HFFc6 (cell line): ENCODE results near the gene APCDD1. TPM values are rescaled to one million over a fixed set of nuclear protein-coding genes. Genes with fewer than 3 reads are reported as not detected.
"Not testable (repeated sequence)": the region's sequence is repeated elsewhere in the genome, so short reads cannot be mapped to it uniquely, and the experiment has no call there.

Experiments
- DNase-seq: peaks from one replicate; pipeline ENCODE4 v3.0.0-alpha.2; 2018
- H3K27ac Mint-ChIP-seq: 2 replicates; pipeline ENCODE4 v1.8.0; 2020; ENCODE audit warnings: mild to moderate bottlenecking, mixed read lengths
- H3K27me3 Mint-ChIP-seq: 2 replicates; pipeline ENCODE4 v1.8.0; 2021; ENCODE audit warnings: mild to moderate bottlenecking, moderate library complexity, mixed read lengths; ENCODE audit not compliant: insufficient read depth
- H3K36me3 Mint-ChIP-seq: 2 replicates; pipeline ENCODE4 v1.8.0; 2021; ENCODE audit warnings: low read depth, mixed read lengths
- H3K4me1 Mint-ChIP-seq: 2 replicates; pipeline ENCODE4 v1.8.0; 2020; ENCODE audit warnings: low read depth, mixed read lengths
- H3K4me3 Mint-ChIP-seq: 2 replicates; pipeline ENCODE4 v1.8.0; 2020; ENCODE audit warnings: mild to moderate bottlenecking, moderate library complexity, mixed read lengths
- H3K9me3 Mint-ChIP-seq: 2 replicates; pipeline ENCODE4 v1.8.0; 2020; ENCODE audit warnings: mild to moderate bottlenecking, mixed read lengths
- total RNA-seq, 6 experiments: library from RNA; stranded (reverse); fragmentation: NEBNext Ultra II Directional; extraction: Animal tissue kit (Norgen Biotek cat#: 25700); gene quantifications; 2 replicates in 1 of 6; 3 replicates in 5 of 6; pipeline ENCODE4 v1.2.3, GENCODE V29; 2021
- TF ChIP-seq, protein P1 (sequence below): fragments of 200-600 bp; sonication (generic); IDR thresholded peaks from 2 replicates; pipeline ENCODE4 v1.5.0; 2021; ENCODE audit warnings: antibody characterized with exemption, mild to moderate bottlenecking

APCDD1 gene
- total RNA-seq, 6 experiments from 2014 or later = 0.12 TPM; not detected in 5

DNA sequence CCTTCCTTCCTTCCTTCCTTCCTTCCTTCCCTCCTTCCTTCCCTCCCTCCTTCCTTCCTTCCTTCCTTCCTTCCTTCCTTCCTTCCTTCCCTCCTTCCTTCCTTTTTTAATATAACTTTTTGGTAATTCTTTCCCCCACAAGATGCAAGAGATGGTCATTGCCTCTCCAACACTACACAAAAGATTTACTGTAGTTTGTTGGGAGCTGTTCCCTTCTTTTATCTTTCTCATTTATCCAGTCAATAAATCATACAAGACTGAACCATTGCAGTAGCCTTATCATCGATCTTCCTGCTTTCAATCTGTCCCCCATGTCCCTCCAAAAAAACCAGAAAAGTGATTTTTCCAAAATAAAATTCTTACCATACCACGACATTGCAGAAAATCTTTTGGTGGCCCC lies 8.2 kb downstream of the APCDD1 start:
- no peaks in the 10 kb centered on the region for H3K4me1 Mint-ChIP-seq
- H3K4me3 Mint-ChIP-seq = no peak overlapping the region
- DNase-seq = no peak
- no peak overlapping the region for H3K27ac Mint-ChIP-seq
- H3K9me3 Mint-ChIP-seq = no peaks in the 10 kb centered on the region
- H3K36me3 Mint-ChIP-seq = no peaks in the 10 kb centered on the region
- H3K27me3 Mint-ChIP-seq = peaks cover 42% of the 10 kb centered on the region
- TF ChIP-seq, protein P1, sequence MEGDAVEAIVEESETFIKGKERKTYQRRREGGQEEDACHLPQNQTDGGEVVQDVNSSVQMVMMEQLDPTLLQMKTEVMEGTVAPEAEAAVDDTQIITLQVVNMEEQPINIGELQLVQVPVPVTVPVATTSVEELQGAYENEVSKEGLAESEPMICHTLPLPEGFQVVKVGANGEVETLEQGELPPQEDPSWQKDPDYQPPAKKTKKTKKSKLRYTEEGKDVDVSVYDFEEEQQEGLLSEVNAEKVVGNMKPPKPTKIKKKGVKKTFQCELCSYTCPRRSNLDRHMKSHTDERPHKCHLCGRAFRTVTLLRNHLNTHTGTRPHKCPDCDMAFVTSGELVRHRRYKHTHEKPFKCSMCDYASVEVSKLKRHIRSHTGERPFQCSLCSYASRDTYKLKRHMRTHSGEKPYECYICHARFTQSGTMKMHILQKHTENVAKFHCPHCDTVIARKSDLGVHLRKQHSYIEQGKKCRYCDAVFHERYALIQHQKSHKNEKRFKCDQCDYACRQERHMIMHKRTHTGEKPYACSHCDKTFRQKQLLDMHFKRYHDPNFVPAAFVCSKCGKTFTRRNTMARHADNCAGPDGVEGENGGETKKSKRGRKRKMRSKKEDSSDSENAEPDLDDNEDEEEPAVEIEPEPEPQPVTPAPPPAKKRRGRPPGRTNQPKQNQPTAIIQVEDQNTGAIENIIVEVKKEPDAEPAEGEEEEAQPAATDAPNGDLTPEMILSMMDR = no peak

DNA sequence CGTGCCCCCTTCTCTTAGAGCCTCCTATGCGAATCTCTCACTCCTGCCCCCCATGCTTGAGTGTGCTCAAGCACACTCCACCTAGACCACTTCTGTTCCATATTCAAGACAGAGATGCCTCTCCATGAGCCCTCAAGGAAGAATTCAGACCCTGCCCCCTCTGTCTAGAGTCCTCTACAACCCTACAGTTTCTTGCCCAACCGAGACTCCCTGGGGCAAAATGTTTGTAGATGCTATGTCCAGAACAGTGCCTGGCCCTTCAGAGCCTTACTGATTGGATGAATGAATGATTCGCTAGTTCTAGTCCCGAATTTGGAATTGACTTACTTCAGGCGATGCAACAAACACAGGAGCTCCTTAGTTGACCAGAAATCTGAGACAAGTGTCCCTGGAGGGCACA lies 8.7 kb downstream of the APCDD1 start:
- no peaks in the 10 kb centered on the region for H3K4me1 Mint-ChIP-seq
- TF ChIP-seq, protein P1 = no peak
- H3K4me3 Mint-ChIP-seq = no peak overlapping the region
- no peaks in the 10 kb centered on the region for H3K9me3 Mint-ChIP-seq
- DNase-seq = no peak
- H3K27me3 Mint-ChIP-seq = peaks cover 44% of the 10 kb centered on the region
- H3K27ac Mint-ChIP-seq = no peak overlapping the region
- H3K36me3 Mint-ChIP-seq = no peaks in the 10 kb centered on the region

DNA sequence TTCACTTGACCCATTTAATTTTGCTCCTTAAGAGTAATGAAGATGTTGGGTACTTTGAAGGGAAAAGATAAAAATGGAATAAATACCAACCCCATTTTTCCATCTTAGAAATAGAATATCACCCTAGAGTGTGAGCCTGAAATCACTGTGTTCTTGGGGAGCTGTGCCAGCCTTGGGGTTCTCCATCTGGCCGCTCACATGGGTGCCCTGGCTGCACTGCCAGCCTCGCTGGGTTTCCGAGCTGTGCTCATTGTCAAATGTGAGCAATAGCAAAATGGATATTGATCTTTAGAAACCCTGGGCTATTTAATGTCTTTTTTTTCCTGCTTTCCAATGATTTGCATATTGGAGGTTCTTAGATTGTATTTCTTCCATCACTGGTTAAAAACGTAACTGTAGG lies 9.3 kb downstream of the APCDD1 start:
- Mint-ChIP-seq H3K9me3 (no peaks in the 10 kb centered on the region), H3K36me3 (no peaks in the 10 kb centered on the region), H3K4me1 (no peaks in the 10 kb centered on the region), H3K27me3 (peaks cover 42% of the 10 kb centered on the region), H3K4me3 (no peak overlapping the region), H3K27ac (no peak overlapping the region)
- TF ChIP-seq, protein P1 = no peak
- no peak for DNase-seq

DNA sequence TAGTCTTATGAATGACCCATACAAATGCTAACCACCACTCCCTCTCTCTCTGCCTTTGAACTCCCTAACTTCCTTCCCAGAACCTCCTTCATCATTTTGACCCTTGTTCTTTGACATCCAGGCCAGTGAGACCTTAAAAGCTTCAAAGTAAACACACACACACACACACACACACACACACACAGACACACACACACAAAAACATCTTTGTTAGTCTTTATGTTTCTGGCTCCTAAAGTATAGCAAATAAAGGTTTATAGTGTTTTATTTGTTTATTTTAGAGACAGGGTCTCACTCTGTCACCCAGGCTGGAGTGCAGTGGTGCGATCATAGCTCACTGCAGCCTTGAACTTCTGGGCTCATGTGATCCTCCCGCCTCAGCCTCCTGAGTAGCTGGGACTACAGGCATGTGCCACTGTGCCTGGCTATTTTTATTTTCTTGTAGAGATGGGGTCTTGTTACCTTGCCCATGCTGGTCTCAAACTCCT lies 9.8 kb downstream of the APCDD1 start:
- not testable (repeated sequence) for H3K4me3 Mint-ChIP-seq, H3K9me3 Mint-ChIP-seq, H3K4me1 Mint-ChIP-seq, DNase-seq, H3K27ac Mint-ChIP-seq, H3K36me3 Mint-ChIP-seq
- peaks cover 44% of the 10 kb centered on the region for H3K27me3 Mint-ChIP-seq

DNA sequence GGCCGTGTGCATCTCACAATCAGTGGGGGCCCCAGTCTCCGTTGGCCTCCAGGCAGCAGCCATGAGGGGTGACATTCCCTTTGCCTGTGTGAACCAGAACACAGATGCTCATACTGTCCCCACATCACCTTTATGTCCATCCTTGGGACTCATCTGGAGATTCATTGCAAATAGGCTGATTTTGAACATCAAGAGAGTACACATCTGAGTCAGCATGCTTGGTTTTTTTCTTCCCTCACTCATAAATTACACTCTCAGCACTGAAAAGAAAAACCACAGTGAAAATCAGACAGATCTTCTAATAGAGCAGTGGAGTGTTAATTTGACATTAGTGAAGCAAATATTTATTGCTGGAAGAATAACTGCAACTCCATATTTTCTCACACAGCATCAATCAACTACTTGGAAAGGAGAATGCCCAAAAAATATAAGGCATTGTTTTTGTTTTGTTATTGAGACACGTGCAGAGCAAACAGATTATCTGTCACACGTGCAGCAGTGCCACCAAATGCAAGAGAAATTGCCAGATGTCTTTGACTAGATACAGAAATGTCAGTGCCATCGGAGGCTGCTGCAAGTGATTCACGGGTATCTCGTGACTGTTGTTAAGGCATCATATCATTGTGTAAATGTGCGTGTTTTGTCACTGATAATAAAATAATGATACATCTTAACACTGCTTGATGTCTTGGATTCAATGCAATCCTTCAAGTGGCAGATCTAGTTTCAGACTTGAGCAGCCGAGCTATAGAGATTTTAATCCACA lies 10.9 kb downstream of the APCDD1 start:
- no peaks in the 10 kb centered on the region for H3K4me1 Mint-ChIP-seq
- DNase-seq = no peak
- no peaks in the 10 kb centered on the region for H3K36me3 Mint-ChIP-seq
- H3K9me3 Mint-ChIP-seq = no peaks in the 10 kb centered on the region
- TF ChIP-seq, protein P1 = no peak
- H3K27ac Mint-ChIP-seq = no peak overlapping the region
- H3K27me3 Mint-ChIP-seq = peaks cover 39% of the 10 kb centered on the region
- H3K4me3 Mint-ChIP-seq = no peak overlapping the region

DNA sequence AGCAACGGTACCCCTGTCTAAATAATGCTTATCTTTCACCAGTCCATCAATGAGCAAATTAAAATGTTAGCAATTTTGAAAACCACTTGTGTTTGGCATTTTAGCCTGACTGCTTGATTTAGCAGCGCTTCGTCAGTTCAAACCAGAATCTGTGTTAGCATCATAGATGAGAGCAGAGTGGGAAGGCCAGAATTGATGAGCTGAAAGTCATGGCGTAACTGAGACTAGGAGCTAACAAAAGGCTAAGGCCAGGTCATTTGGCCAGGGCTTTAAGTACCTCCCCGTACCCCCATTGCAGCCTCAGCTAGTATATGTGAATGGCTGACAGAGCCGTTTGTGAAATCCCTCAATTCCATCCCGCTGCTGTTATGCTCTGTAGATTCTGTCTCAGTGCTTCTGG lies 16.0 kb downstream of the APCDD1 start:
- TF ChIP-seq, protein P1 = no peak
- Mint-ChIP-seq H3K4me1 (no peaks in the 10 kb centered on the region), H3K27ac (no peak overlapping the region), H3K4me3 (no peak overlapping the region), H3K27me3 (peaks cover 42% of the 10 kb centered on the region), H3K36me3 (no peaks in the 10 kb centered on the region), H3K9me3 (no peaks in the 10 kb centered on the region)
- no peak for DNase-seq
